ENCODE measurements around the gene API5.
"Not testable (repeated sequence)": the region's sequence is repeated elsewhere in the genome, so short reads cannot be mapped to it uniquely, and the experiment has no call there.

Gene API5

GRCh38 chr11:43311791-43312607 lies at the start of gene API5:
Gene API5, plus strand, starts transcription at chr11:43311996. Its CDS starts 132 bp downstream, at chr11:43312128.
- peak; percentile 95 for DNase-seq

- DNase-seq: peak; percentile 80
Measured at GRCh38 chr11:43267856-43268580, 43.8 kb upstream of the API5 start.

GRCh38 chr11:43268786-43269185 lies 43.0 kb upstream of the API5 start:
- no peak for DNase-seq

- DNase-seq: no peak
Measured at GRCh38 chr11:43269254-43269918, 42.4 kb upstream of the API5 start.

- no peak for DNase-seq
Measured at GRCh38 chr11:43270468-43270867, 41.3 kb upstream of the API5 start.

- no peak for DNase-seq
Measured at GRCh38 chr11:43278193-43278956, 33.4 kb upstream of the API5 start.

GRCh38 chr11:43282607-43283440 lies 29.0 kb upstream of the API5 start:
- DNase-seq: peak; percentile 52

GRCh38 chr11:43285826-43286225 lies 26.0 kb upstream of the API5 start:
- DNase-seq: no peak

GRCh38 chr11:43289368-43289767 lies 22.4 kb upstream of the API5 start:
- DNase-seq: no peak

GRCh38 chr11:43298397-43298796 lies 13.4 kb upstream of the API5 start:
- DNase-seq: no peak

GRCh38 chr11:43315966-43316365 lies 4.2 kb downstream of the API5 start:
- no peak for DNase-seq

- no peak for DNase-seq
Measured at GRCh38 chr11:43316451-43316850, 4.7 kb downstream of the API5 start.

- peak; percentile 48 for DNase-seq
Measured at GRCh38 chr11:43327987-43328386, 16.2 kb downstream of the API5 start.

GRCh38 chr11:43328482-43328881 lies 16.7 kb downstream of the API5 start:
- DNase-seq: no peak

- no peak for DNase-seq
Measured at GRCh38 chr11:43341159-43341558, 29.4 kb downstream of the API5 start.

- DNase-seq: not testable (repeated sequence)
Measured at GRCh38 chr11:43351426-43351825, 39.6 kb downstream of the API5 start.

- no peak for DNase-seq
Measured at GRCh38 chr11:43354311-43354710, 42.5 kb downstream of the API5 start.

GRCh38 chr11:43356336-43356735 lies 44.5 kb downstream of the API5 start:
- no peak for DNase-seq

GRCh38 chr11:43358279-43358800 lies 46.5 kb downstream of the API5 start:
- no peak for DNase-seq

- DNase-seq: peak; percentile 95
Measured at GRCh38 chr11:43358801-43359421, 47.1 kb downstream of the API5 start, which contains the start of gene TTC17. Gene TTC17, plus strand, starts transcription at chr11:43358920. Its CDS starts 35 bp downstream, at chr11:43358955.

GRCh38 chr11:43359422-43359818 lies 47.6 kb downstream of the API5 start:
- DNase-seq: peak; percentile 21
